ENCODE measurements around the gene ANKRD44. TPM values are rescaled to one million over a fixed set of nuclear protein-coding genes. Genes with fewer than 3 reads are reported as not detected.

ANKRD44 gene
- total and polyA plus RNA-seq, 2 of the 8 experiments (the other 6 are each of a cell fraction or from before 2014, with no cell fraction given), result 1.2 to 1.3 TPM

DNA sequence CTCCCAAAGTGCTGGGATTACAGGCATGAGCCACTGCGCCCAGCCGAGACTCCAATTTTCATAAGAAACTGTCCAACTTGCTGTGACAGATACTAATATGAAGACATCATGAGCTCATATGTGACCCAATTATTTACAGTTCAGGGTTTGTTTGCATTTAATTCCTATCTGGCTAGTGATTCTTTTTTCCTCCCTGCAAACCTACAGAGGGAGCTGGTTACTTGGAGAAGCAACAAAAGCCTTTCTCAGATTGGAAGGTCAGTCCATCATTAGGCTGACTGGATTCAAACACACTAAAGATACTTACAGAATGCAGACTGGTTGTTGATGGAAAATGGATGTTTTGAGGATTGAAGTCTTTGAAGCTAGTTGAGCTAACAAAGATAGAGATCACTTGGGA lies 176.4 kb downstream of the ANKRD44 start:
- 0 out of 7 replicates have a peak, but pooled peaks cover 0 to 3% (median 0%) of the 10 kb centered on the region in 4 experiments for H3K4me1 ChIP-seq (replicated peaks in 1 of 4; ENCODE audit: control insufficient read depth in 3 of 4, insufficient read depth in 4 of 4, low read length in 3 of 4)
- no peak overlapping the region for H2AK5ac ChIP-seq (ENCODE audit: low read depth, low read length)
- H3K23me2 ChIP-seq (ENCODE audit: low read depth, low read length), result no peaks in the 10 kb centered on the region
- no peaks in the 10 kb centered on the region for H3K9me3 ChIP-seq (ENCODE audit: insufficient read depth in 2 of 2, low read depth in 1 of 2, low read length in 1 of 2)
- H4K8ac ChIP-seq (ENCODE audit: extremely low read depth, insufficient read depth, low read length), result no peak overlapping the region
- TF ChIP-seq EGR1 (IDR thresholded peaks at IDR 0.05; ENCODE audit: borderline replicate concordance, low read depth, low read length), result no peak
- peak; percentile 13 to 36; a peak in 2 of 4 replicates for TF ChIP-seq RAD21 (IDR thresholded peaks at IDR 0.05 in 1 of 2, conservative IDR thresholded peaks at IDR 0.05 in 1 of 2; ENCODE audit: low read depth in 2 of 2, low read length in 2 of 2)
- no peak for FAIRE-seq
- DNase-seq (ENCODE audit: low read depth in 1 of 2, low spot score in 2 of 2), result no peak
- H3K18ac ChIP-seq (ENCODE audit: extremely low read depth, low read length), result no peak overlapping the region
- no peak overlapping the region for H2BK20ac ChIP-seq (ENCODE audit: low read length)
- H2AFZ ChIP-seq (ENCODE audit: low read length), result no peak overlapping the region
- no peak overlapping the region for H3K56ac ChIP-seq (replicated peaks; ENCODE audit: insufficient read length, low read depth, low read length)
- no peak overlapping the region for H3K4me3 ChIP-seq (ENCODE audit: extremely low read depth in 1 of 4, insufficient read depth in 2 of 4, low read depth in 3 of 4, low read length in 4 of 4)
- CTCF ChIA-PET (ENCODE audit: partially characterized antibody), result interaction anchor here (0.7 to 6.6 kb wide), 12 partner anchors 8 to 185 kb away, joined by 3 to 51 read pairs (median 4); no protein-coding TSS in a partner anchor
- H3K14ac ChIP-seq (ENCODE audit: insufficient read length), result no peak overlapping the region
- 82% methylated on average over 2 of the region's 2 CpGs; no CpG with 5 or more reads in 1 of the 2 experiments for WGBS, 2 experiments (ENCODE audit: extremely low coverage in 1 of 2, insufficient coverage in 1 of 2, insufficient read length in 1 of 2, insufficient replicate concordance in 2 of 2, low coverage in 1 of 2, low lambda C conversion rate in 2 of 2, missing lambda C conversion rate in 1 of 2)
- no peak overlapping the region for H2BK120ac ChIP-seq (replicated peaks; ENCODE audit: low read depth, low read length)
- POLR2A ChIA-PET (ENCODE audit: partially characterized antibody), result no interaction called here
- H3K27ac ChIP-seq (ENCODE audit: low read depth, low read length), result no peak overlapping the region
- H3K23ac ChIP-seq (ENCODE audit: insufficient read length), result no peak overlapping the region
- H4K5ac ChIP-seq (ENCODE audit: insufficient read length, low read depth, low read length), result no peak overlapping the region
- no peak overlapping the region for H3K4me2 ChIP-seq (ENCODE audit: insufficient read depth in 1 of 2, low read depth in 2 of 2, low read length in 2 of 2)
- H4K91ac ChIP-seq (replicated peaks; ENCODE audit: insufficient read length, low read length), result no peak overlapping the region
- H3K79me2 ChIP-seq (ENCODE audit: control insufficient read depth in 1 of 2, insufficient read depth in 2 of 2, low read length in 2 of 2), result no peaks in the 10 kb centered on the region
- no peaks in the 10 kb centered on the region for H3K36me3 ChIP-seq (ENCODE audit: control insufficient read depth in 2 of 4, insufficient read depth in 4 of 4, low read length in 3 of 4)
- no peak overlapping the region for H2BK15ac ChIP-seq (ENCODE audit: low read length)
- H2BK12ac ChIP-seq (ENCODE audit: low read depth, low read length), result no peak overlapping the region
- no peak overlapping the region for H3K4ac ChIP-seq (replicated peaks; ENCODE audit: insufficient read length, low read depth, low read length)
- no peaks in the 10 kb centered on the region for H3K27me3 ChIP-seq (replicated peaks in 1 of 4; ENCODE audit: control insufficient read depth in 3 of 4, extremely low read depth in 1 of 4, insufficient read depth in 3 of 4, low read length in 3 of 4)
- no peaks in the 10 kb centered on the region; the same call in 1 of the 2 replicates for H3K79me1 ChIP-seq (ENCODE audit: low read depth, low read length)
- no peaks in the 10 kb centered on the region for H4K20me1 ChIP-seq (replicated peaks in 1 of 2; ENCODE audit: control insufficient read depth in 1 of 2, insufficient read depth in 2 of 2, low read length in 2 of 2)
- H3K9ac ChIP-seq (replicated peaks in 1 of 4; ENCODE audit: extremely low read depth in 1 of 4, low read depth in 3 of 4, low read length in 3 of 4), result no peak overlapping the region
- no peak overlapping the region for H2BK5ac ChIP-seq (ENCODE audit: low read depth, low read length)

Data from H1 (cell line).